Activated CD4-positive, alpha-beta memory T cell treated with anti-CD3 and anti-CD28 coated beads for 36 hours (primary cell): ENCODE results near the gene IQGAP1. TPM values are rescaled to one million over a fixed set of nuclear protein-coding genes. Genes with fewer than 3 reads are reported as not detected.

Experiments used
- CTCF ChIA-PET: fragments of 350-600 bp; sonication (Branson Sonifier 250); formaldehyde crosslinking; loops from one replicate; lab custom pipeline; 2021; ENCODE audit warnings: antibody characterized with exemption, inconsistent platforms; lab: Charles Lee
- POLR2A ChIA-PET: fragments of 350-600 bp; sonication (Branson Sonifier 250); formaldehyde crosslinking; loops from one replicate; lab custom pipeline; 2021; ENCODE audit warnings: antibody characterized with exemption; lab: Charles Lee
- DNase-seq: peaks from one replicate; pipeline ENCODE4 v3.0.0-alpha.2; 2020
- H3K27ac Mint-ChIP-seq: one replicate; pipeline ENCODE4 v1.8.0; 2021; ENCODE audit warnings: mixed read lengths
- H3K27me3 Mint-ChIP-seq: one replicate; pipeline ENCODE4 v1.8.0; 2021; ENCODE audit warnings: mixed read lengths
- H3K36me3 Mint-ChIP-seq: one replicate; pipeline ENCODE4 v1.8.0; 2021; ENCODE audit warnings: mixed read lengths
- H3K4me1 Mint-ChIP-seq: one replicate; pipeline ENCODE4 v1.8.0; 2021; ENCODE audit warnings: low read depth, mixed read lengths
- H3K4me3 Mint-ChIP-seq: one replicate; pipeline ENCODE4 v1.8.0; 2021; ENCODE audit warnings: mild to moderate bottlenecking, mixed read lengths
- H3K9me3 Mint-ChIP-seq: one replicate; pipeline ENCODE4 v1.8.0; 2021; ENCODE audit warnings: mixed read lengths
- intact Hi-C: fragments of 100-400 bp; cut with micrococcal nuclease; formaldehyde crosslinking; loops from one replicate; pipeline ENCODE4 v1.15.1; 2023
- total RNA-seq, 2 experiments: library from RNA; stranded (reverse); gene quantifications; one replicate each; pipeline ENCODE4 v1.2.3, GENCODE V29; 2021

The IQGAP1 gene
- total RNA-seq, 2 experiments from 2014 or later, result 186 to 207 TPM

- no peaks in the 10 kb centered on the region for H3K27me3 Mint-ChIP-seq
- ChIA-PET POLR2A (no interaction called here), CTCF (interaction anchor here (2.1 to 4.6 kb wide), 3 partner anchors 16 to 146 kb away, joined by 8 to 27 read pairs (median 12); no protein-coding TSS in a partner anchor)
- H3K4me3 Mint-ChIP-seq, result no peak overlapping the region
- DNase-seq, result no peak
- no peaks in the 10 kb centered on the region for H3K9me3 Mint-ChIP-seq
- peak overlapping the region; percentile 50 for H3K27ac Mint-ChIP-seq
- peaks cover 30% of the 10 kb centered on the region for H3K36me3 Mint-ChIP-seq
- intact Hi-C loops, result no loop called here
- peaks cover 30% of the 10 kb centered on the region for H3K4me1 Mint-ChIP-seq
Observed at GRCh38 chr15:90465930-90466567, 78.0 kb downstream of the IQGAP1 start.

GRCh38 chr15:90469723-90470122 lies 81.7 kb downstream of the IQGAP1 start:
- H3K27ac Mint-ChIP-seq, result no peak overlapping the region
- no peaks in the 10 kb centered on the region for H3K27me3 Mint-ChIP-seq
- CTCF ChIA-PET, result interaction anchor here (1.1 to 2.0 kb wide), 4 partner anchors 12 to 178 kb away, joined by 3 to 9 read pairs (median 5); no protein-coding TSS in a partner anchor
- intact Hi-C loops, result no loop called here
- H3K4me1 Mint-ChIP-seq, result peaks cover 14% of the 10 kb centered on the region
- POLR2A ChIA-PET, result no interaction called here
- no peaks in the 10 kb centered on the region for H3K9me3 Mint-ChIP-seq
- no peak for DNase-seq
- no peak overlapping the region for H3K4me3 Mint-ChIP-seq
- peaks cover 47% of the 10 kb centered on the region for H3K36me3 Mint-ChIP-seq

- Mint-ChIP-seq H3K27me3 (no peaks in the 10 kb centered on the region), H3K9me3 (no peaks in the 10 kb centered on the region), H3K27ac (peak overlapping the region; percentile 26), H3K36me3 (peaks cover 47% of the 10 kb centered on the region), H3K4me1 (peaks cover 11% of the 10 kb centered on the region), H3K4me3 (no peak overlapping the region)
- CTCF ChIA-PET, result interaction anchor here (0.8 to 2.0 kb wide), 5 partner anchors 8 to 177 kb away, joined by 3 to 9 read pairs (median 3); no protein-coding TSS in a partner anchor
- intact Hi-C loops, result no loop called here
- no peak for DNase-seq
- POLR2A ChIA-PET, result no interaction called here
Observed at GRCh38 chr15:90470453-90470852, 82.4 kb downstream of the IQGAP1 start.

- Mint-ChIP-seq H3K9me3 (no peaks in the 10 kb centered on the region), H3K36me3 (peaks cover 43% of the 10 kb centered on the region), H3K27me3 (no peaks in the 10 kb centered on the region), H3K4me1 (peaks cover 10% of the 10 kb centered on the region), H3K4me3 (no peak overlapping the region), H3K27ac (peak overlapping the region; percentile 26)
- ChIA-PET CTCF (no interaction called here), POLR2A (no interaction called here)
- intact Hi-C loops, result no loop called here
- DNase-seq, result no peak
Observed at GRCh38 chr15:90471126-90471525, 83.1 kb downstream of the IQGAP1 start.

GRCh38 chr15:90471769-90472168 lies 83.7 kb downstream of the IQGAP1 start:
- Mint-ChIP-seq H3K27ac (no peak overlapping the region), H3K4me3 (no peak overlapping the region), H3K27me3 (no peaks in the 10 kb centered on the region), H3K36me3 (peaks cover 39% of the 10 kb centered on the region), H3K9me3 (no peaks in the 10 kb centered on the region), H3K4me1 (peaks cover 14% of the 10 kb centered on the region)
- ChIA-PET CTCF (no interaction called here), POLR2A (no interaction called here)
- intact Hi-C loops, result no loop called here
- DNase-seq, result no peak

- H3K27ac Mint-ChIP-seq, result peak overlapping the region; percentile 57
- H3K27me3 Mint-ChIP-seq, result no peaks in the 10 kb centered on the region
- peaks cover 35% of the 10 kb centered on the region for H3K4me1 Mint-ChIP-seq
- H3K36me3 Mint-ChIP-seq, result peaks cover 51% of the 10 kb centered on the region
- POLR2A ChIA-PET, result interaction anchor here (1.1 to 1.2 kb wide), 2 partner anchors 41 to 71 kb away, joined by 3 read pairs; no protein-coding TSS in a partner anchor
- peak; percentile 33 for DNase-seq
- no peaks in the 10 kb centered on the region for H3K9me3 Mint-ChIP-seq
- CTCF ChIA-PET, result interaction anchor here (0.7 to 2.1 kb wide), 7 partner anchors 9 to 378 kb away, joined by 3 to 17 read pairs (median 3); no protein-coding TSS in a partner anchor
- intact Hi-C loops, result loop anchor here (5.0 kb wide), 1 partner anchor 57 kb away; no protein-coding TSS in a partner anchor
- no peak overlapping the region for H3K4me3 Mint-ChIP-seq
Observed at GRCh38 chr15:90478846-90479481, 90.9 kb downstream of the IQGAP1 start.

- POLR2A ChIA-PET, result interaction anchor here (1.1 kb wide), 1 partner anchor 42 kb away, joined by 3 read pairs; no protein-coding TSS in a partner anchor
- CTCF ChIA-PET, result interaction anchor here (1.6 to 5.7 kb wide), 3 partner anchors 159 to 179 kb away, joined by 5 to 107 read pairs (median 17); no protein-coding TSS in a partner anchor
- Mint-ChIP-seq H3K4me3 (no peak overlapping the region), H3K9me3 (no peaks in the 10 kb centered on the region), H3K27ac (no peak overlapping the region), H3K36me3 (peaks cover 46% of the 10 kb centered on the region), H3K4me1 (peaks cover 35% of the 10 kb centered on the region), H3K27me3 (no peaks in the 10 kb centered on the region)
- no peak for DNase-seq
- intact Hi-C loops, result loop anchor here (5.0 kb wide), 1 partner anchor 57 kb away; no protein-coding TSS in a partner anchor
Observed at GRCh38 chr15:90479656-90480055, 91.6 kb downstream of the IQGAP1 start.

GRCh38 chr15:90481023-90481422 lies 93.0 kb downstream of the IQGAP1 start:
- peak; percentile 54 for DNase-seq
- no peak overlapping the region for H3K4me3 Mint-ChIP-seq
- H3K4me1 Mint-ChIP-seq, result peaks cover 35% of the 10 kb centered on the region
- H3K9me3 Mint-ChIP-seq, result no peaks in the 10 kb centered on the region
- H3K27ac Mint-ChIP-seq, result no peak overlapping the region
- no peaks in the 10 kb centered on the region for H3K27me3 Mint-ChIP-seq
- CTCF ChIA-PET, result interaction anchor here (0.6 to 5.7 kb wide), 15 partner anchors 11 to 378 kb away, joined by 3 to 107 read pairs (median 7); no protein-coding TSS in a partner anchor
- POLR2A ChIA-PET, result no interaction called here
- intact Hi-C loops, result no loop called here
- H3K36me3 Mint-ChIP-seq, result peaks cover 57% of the 10 kb centered on the region

- H3K4me1 Mint-ChIP-seq, result peaks cover 30% of the 10 kb centered on the region
- H3K36me3 Mint-ChIP-seq, result peaks cover 63% of the 10 kb centered on the region
- H3K27ac Mint-ChIP-seq, result peak overlapping the region; percentile 9
- ChIA-PET POLR2A (no interaction called here), CTCF (interaction anchor here (0.6 to 5.7 kb wide), 32 partner anchors 9 to 304 kb away, joined by 3 to 107 read pairs (median 5); partner anchors contain the start of gene ZNF774)
- no peaks in the 10 kb centered on the region for H3K27me3 Mint-ChIP-seq
- peak; percentile 62 for DNase-seq
- intact Hi-C loops, result loop anchor here (1.0 kb wide), 2 partner anchors 120 to 162 kb away; no protein-coding TSS in a partner anchor
- H3K4me3 Mint-ChIP-seq, result no peak overlapping the region
- H3K9me3 Mint-ChIP-seq, result no peaks in the 10 kb centered on the region
Observed at GRCh38 chr15:90482124-90483011, 94.3 kb downstream of the IQGAP1 start.

GRCh38 chr15:90483012-90483307 lies 94.9 kb downstream of the IQGAP1 start:
- ChIA-PET POLR2A (no interaction called here), CTCF (interaction anchor here (1.2 to 5.7 kb wide), 21 partner anchors 9 to 190 kb away, joined by 3 to 107 read pairs (median 7); partner anchors contain the start of gene ZNF774)
- H3K36me3 Mint-ChIP-seq, result peaks cover 62% of the 10 kb centered on the region
- no peak for DNase-seq
- H3K9me3 Mint-ChIP-seq, result no peaks in the 10 kb centered on the region
- H3K27ac Mint-ChIP-seq, result no peak overlapping the region
- H3K4me3 Mint-ChIP-seq, result no peak overlapping the region
- peaks cover 26% of the 10 kb centered on the region for H3K4me1 Mint-ChIP-seq
- H3K27me3 Mint-ChIP-seq, result no peaks in the 10 kb centered on the region
- intact Hi-C loops, result no loop called here

- Mint-ChIP-seq H3K27me3 (no peaks in the 10 kb centered on the region), H3K36me3 (peaks cover 65% of the 10 kb centered on the region), H3K4me3 (no peak overlapping the region), H3K27ac (no peak overlapping the region), H3K9me3 (no peaks in the 10 kb centered on the region), H3K4me1 (peaks cover 24% of the 10 kb centered on the region)
- no peak for DNase-seq
- CTCF ChIA-PET, result interaction anchor here (1.8 to 5.7 kb wide), 5 partner anchors 35 to 163 kb away, joined by 7 to 107 read pairs (median 13); no protein-coding TSS in a partner anchor
- intact Hi-C loops, result no loop called here
- POLR2A ChIA-PET, result no interaction called here
Observed at GRCh38 chr15:90483637-90484036, 95.6 kb downstream of the IQGAP1 start.
